ENCODE results near the gene PCK1. TPM values are rescaled to one million over a fixed set of nuclear protein-coding genes. Genes with fewer than 3 reads are reported as not detected.

Gene PCK1
- total RNA-seq, 2 donors from 2014 or later, result 272 TPM

GRCh38 chr20:57564180-57564802 lies 3.4 kb downstream of the PCK1 start:
- Histone ChIP-seq H3K36me3 (no peaks in the 10 kb centered on the region), H3K27me3 (no peaks in the 10 kb centered on the region), H3K9me3 (no peaks in the 10 kb centered on the region), H3K9ac (ENCODE audit: low read depth in 2 of 2, low read length in 2 of 2) (no peak overlapping the region), H3K27ac (no peak overlapping the region), H3K4me3 (no peak overlapping the region), H3K4me1 (peaks cover 7% of the 10 kb centered on the region)
- DNase-seq, result no peak
- no peak for TF ChIP-seq CTCF (IDR thresholded peaks at IDR 0.05)
- intact Hi-C loops (cut with DNase I), result no loop called here

DNA sequence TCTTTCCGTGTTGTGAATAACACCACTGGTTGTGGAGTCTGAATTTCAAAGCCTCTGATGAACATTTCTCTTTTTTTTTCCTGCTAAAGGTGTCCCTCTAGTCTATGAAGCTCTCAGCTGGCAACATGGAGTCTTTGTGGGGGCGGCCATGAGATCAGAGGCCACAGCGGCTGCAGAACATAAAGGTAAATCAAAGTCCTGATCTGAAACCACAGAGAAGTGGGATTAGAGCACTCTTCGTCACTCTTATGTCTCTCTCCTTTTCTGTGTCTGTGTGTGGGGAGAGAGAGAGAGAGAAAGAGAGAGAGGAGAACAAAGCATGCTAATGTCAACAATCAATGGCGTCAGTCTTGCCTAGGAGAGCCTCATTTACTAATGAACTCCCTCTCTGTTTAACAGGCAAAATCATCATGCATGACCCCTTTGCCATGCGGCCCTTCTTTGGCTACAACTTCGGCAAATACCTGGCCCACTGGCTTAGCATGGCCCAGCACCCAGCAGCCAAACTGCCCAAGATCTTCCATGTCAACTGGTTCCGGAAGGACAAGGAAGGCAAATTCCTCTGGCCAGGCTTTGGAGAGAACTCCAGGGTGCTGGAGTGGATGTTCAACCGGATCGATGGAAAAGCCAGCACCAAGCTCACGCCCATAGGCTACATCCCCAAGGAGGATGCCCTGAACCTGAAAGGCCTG lies 4.2 kb downstream of the PCK1 start:
- H3K4me3 ChIP-seq, result no peak overlapping the region
- H3K27ac ChIP-seq, result no peak overlapping the region
- H3K9ac ChIP-seq (ENCODE audit: low read depth in 2 of 2, low read length in 2 of 2), result peak overlapping the region in 1 of 2 donors; percentile 42
- no peaks in the 10 kb centered on the region for H3K9me3 ChIP-seq
- intact Hi-C loops (cut with DNase I), result no loop called here
- H3K36me3 ChIP-seq, result no peaks in the 10 kb centered on the region
- H3K27me3 ChIP-seq, result no peaks in the 10 kb centered on the region
- no peak for TF ChIP-seq CTCF (IDR thresholded peaks at IDR 0.05)
- H3K4me1 ChIP-seq, result peaks cover 9% of the 10 kb centered on the region
- no peak for DNase-seq

GRCh38 chr20:57566399-57566798 lies 5.5 kb downstream of the PCK1 start:
- H3K27me3 ChIP-seq, result no peaks in the 10 kb centered on the region
- no peaks in the 10 kb centered on the region for H3K9me3 ChIP-seq
- peaks cover 16% of the 10 kb centered on the region for H3K4me1 ChIP-seq
- no peak for DNase-seq
- H3K36me3 ChIP-seq, result no peaks in the 10 kb centered on the region
- H3K4me3 ChIP-seq, result no peak overlapping the region
- no peak for TF ChIP-seq CTCF (IDR thresholded peaks at IDR 0.05)
- H3K27ac ChIP-seq, result peak overlapping the region; percentile 64
- H3K9ac ChIP-seq (ENCODE audit: low read depth in 2 of 2, low read length in 2 of 2), result peak overlapping the region in 1 of 2 donors; percentile 48
- intact Hi-C loops (cut with DNase I), result no loop called here

DNA sequence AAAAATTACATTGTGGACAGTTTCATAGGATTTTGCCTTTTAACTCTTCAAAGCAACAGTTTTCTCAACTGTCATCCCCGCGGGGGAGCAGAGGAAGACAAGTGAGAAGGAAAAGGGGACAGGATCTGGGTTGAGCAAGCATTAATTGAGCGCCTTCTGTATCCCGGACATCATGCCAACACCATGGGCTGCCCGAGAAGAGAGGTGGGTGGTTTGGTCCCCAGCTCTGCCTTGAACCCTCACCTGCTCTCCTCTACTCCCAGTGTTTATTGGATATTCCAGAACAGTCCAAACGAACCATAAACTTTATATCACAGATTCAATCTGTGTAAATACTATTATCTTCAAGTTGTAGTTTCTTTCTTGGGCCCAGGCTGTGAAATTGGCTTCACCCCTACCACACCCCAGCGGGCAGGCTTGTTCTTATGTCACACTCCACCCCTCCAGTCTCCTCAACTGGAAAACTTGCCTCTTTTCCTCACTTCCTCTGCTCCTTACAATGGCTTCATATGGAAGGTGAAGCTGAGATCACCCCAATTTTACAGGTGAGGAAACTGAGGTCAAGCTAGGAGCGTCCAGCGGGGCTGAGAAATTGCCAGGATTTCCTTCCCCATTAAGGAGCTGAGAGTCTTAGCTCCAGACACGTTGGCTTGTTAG lies 6.0 kb downstream of the PCK1 start:
- intact Hi-C loops (cut with DNase I), result no loop called here
- Histone ChIP-seq H3K27ac (peak overlapping the region; percentile 64), H3K36me3 (no peaks in the 10 kb centered on the region), H3K9me3 (no peaks in the 10 kb centered on the region), H3K4me1 (peaks cover 17% of the 10 kb centered on the region), H3K9ac (ENCODE audit: low read depth in 2 of 2, low read length in 2 of 2) (peak overlapping the region in 1 of 2 donors; percentile 48), H3K4me3 (no peak overlapping the region), H3K27me3 (no peaks in the 10 kb centered on the region)
- peak; percentile 76 for DNase-seq
- no peak for TF ChIP-seq CTCF (IDR thresholded peaks at IDR 0.05)

DNA sequence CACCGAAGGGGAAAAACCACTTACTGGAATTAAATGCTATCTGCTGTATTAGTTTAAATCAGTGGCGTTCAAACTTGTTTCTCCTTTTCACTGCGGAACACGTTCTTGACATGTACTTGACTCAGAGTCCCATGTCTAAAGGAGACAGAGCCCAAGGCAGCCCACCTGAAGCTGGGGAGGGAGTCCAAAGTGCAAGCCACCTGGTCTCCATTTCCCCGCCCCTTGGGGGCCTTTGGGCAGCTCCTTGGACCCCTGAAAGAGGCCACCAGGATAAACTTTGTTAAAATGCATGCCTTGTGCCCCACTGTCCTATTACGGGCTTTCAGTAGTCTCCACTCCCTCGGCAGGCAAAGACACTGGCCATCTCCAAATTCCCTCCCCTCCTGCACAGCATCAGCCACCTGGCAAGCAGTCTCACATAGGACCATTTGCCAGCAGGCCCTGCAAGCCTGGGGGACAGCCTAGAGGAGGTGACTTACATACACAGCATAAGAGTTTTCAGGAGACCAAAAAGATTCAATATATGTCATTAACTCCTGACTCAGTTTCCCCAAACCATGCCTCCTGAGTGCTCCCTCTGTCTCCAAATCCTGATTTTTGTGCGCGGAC lies 6.7 kb downstream of the PCK1 start:
- H3K27me3 ChIP-seq, result no peaks in the 10 kb centered on the region
- no peak overlapping the region for H3K4me3 ChIP-seq
- H3K9ac ChIP-seq (ENCODE audit: low read depth in 2 of 2, low read length in 2 of 2), result peak overlapping the region in 1 of 2 donors; percentile 48
- TF ChIP-seq CTCF (IDR thresholded peaks at IDR 0.05), result no peak
- intact Hi-C loops (cut with DNase I), result no loop called here
- no peaks in the 10 kb centered on the region for H3K36me3 ChIP-seq
- H3K4me1 ChIP-seq, result peaks cover 19% of the 10 kb centered on the region
- no peak for DNase-seq
- H3K9me3 ChIP-seq, result no peaks in the 10 kb centered on the region
- peak overlapping the region; percentile 64 for H3K27ac ChIP-seq
